Natural killer cell (primary cell): ENCODE data around the gene PHF23. TPM values are rescaled to one million over a fixed set of nuclear protein-coding genes. Genes with fewer than 3 reads are reported as not detected.
A peak's percentile ranks its signal among the peaks of the same experiment; 100 is the strongest.

ENCODE experiments used
- ATAC-seq, 3 donors: fragments of 150-1000 bp in 2 of 3; fragments of 200-7000 bp in 1 of 3; cut with Tn5 transposase; 1 replicate in 1 of 3; 2 replicates in 2 of 3; pipeline ENCODE4 v1.10.0; 2021; ENCODE audit warnings: mild to moderate bottlenecking in 2 of 3, moderate library complexity in 2 of 3
- DNase-seq, 2 donors: peaks; one replicate each; pipeline versions ENCODE4 v3.0.0 to v3.0.0-alpha.2; 2013 to 2021; ENCODE audit warnings: mixed read lengths in 1 of 2
- H3K27ac ChIP-seq: one replicate; pipeline ENCODE4 v1.5.1; 2013; ENCODE audit warnings: mild to moderate bottlenecking, low read length
- H3K27me3 ChIP-seq: one replicate; pipeline ENCODE4 v1.6.1; 2013; ENCODE audit warnings: low read length; ENCODE audit not compliant: control insufficient read depth, insufficient read depth
- H3K36me3 ChIP-seq: one replicate; pipeline ENCODE4 v1.6.1; 2013; ENCODE audit warnings: low read length; ENCODE audit not compliant: control insufficient read depth, insufficient read depth
- H3K4me1 ChIP-seq: one replicate; pipeline ENCODE4 v1.6.1; 2013; ENCODE audit warnings: low read length; ENCODE audit not compliant: control insufficient read depth, insufficient read depth
- H3K4me3 ChIP-seq: one replicate; pipeline ENCODE4 v1.5.1; 2013; ENCODE audit warnings: low read length
- H3K9me3 ChIP-seq: one replicate; pipeline ENCODE4 v1.6.1; 2013; ENCODE audit warnings: low read length; ENCODE audit not compliant: control insufficient read depth, insufficient read depth
- H3K27ac Mint-ChIP-seq, 2 donors: one replicate each; pipeline ENCODE4 v1.8.0; 2022; ENCODE audit warnings: mild to moderate bottlenecking in 2 of 2, mixed read lengths in 2 of 2, moderate library complexity in 1 of 2
- H3K27me3 Mint-ChIP-seq, 2 donors: one replicate each; pipeline ENCODE4 v1.8.0; 2022; ENCODE audit warnings: low read depth in 2 of 2, mixed read lengths in 2 of 2
- H3K36me3 Mint-ChIP-seq: one replicate; pipeline ENCODE4 v1.8.0; 2022; ENCODE audit warnings: mixed read lengths
- H3K4me1 Mint-ChIP-seq, 2 donors: one replicate each; pipeline ENCODE4 v1.8.0; 2022; ENCODE audit warnings: mixed read lengths in 2 of 2
- H3K4me3 Mint-ChIP-seq: one replicate; pipeline ENCODE4 v1.8.0; 2022; ENCODE audit warnings: mild to moderate bottlenecking, moderate library complexity, mixed read lengths
- H3K9me3 Mint-ChIP-seq, 2 donors: one replicate each; pipeline ENCODE4 v1.8.0; 2022; ENCODE audit warnings: mixed read lengths in 2 of 2
- WGBS: methylation state at CpG from one replicate; pipeline ENCODE4 v1.1.7; 2013; ENCODE audit warnings: missing lambda C conversion rate; ENCODE audit not compliant: insufficient coverage; 5-methylcytosine and 5-hydroxymethylcytosine counted together
- intact Hi-C: fragments of 100-400 bp; cut with micrococcal nuclease; formaldehyde crosslinking; loops from one replicate; pipeline ENCODE4 v1.14.2; 2022
- total RNA-seq, 4 donors: library from RNA; stranded (reverse); fragments of 120-200 nt in 1 of 4; gene quantifications; one replicate each; pipeline versions ENCODE4 v1.2.3 to v1.2.4, GENCODE V29; 2013 to 2022
- TF ChIP-seq, protein P1 (sequence below): fragments of 200-600 bp; IDR thresholded peaks from one replicate; pipeline ENCODE4 v1.8.0; 2022; ENCODE audit warnings: antibody characterized with exemption

The PHF23 gene
- total RNA-seq, 3 donors from 2014 or later (not counting 1 experiment from before 2014, with no cell fraction given): 19.3 to 32.3 (median 20.8) TPM

DNA sequence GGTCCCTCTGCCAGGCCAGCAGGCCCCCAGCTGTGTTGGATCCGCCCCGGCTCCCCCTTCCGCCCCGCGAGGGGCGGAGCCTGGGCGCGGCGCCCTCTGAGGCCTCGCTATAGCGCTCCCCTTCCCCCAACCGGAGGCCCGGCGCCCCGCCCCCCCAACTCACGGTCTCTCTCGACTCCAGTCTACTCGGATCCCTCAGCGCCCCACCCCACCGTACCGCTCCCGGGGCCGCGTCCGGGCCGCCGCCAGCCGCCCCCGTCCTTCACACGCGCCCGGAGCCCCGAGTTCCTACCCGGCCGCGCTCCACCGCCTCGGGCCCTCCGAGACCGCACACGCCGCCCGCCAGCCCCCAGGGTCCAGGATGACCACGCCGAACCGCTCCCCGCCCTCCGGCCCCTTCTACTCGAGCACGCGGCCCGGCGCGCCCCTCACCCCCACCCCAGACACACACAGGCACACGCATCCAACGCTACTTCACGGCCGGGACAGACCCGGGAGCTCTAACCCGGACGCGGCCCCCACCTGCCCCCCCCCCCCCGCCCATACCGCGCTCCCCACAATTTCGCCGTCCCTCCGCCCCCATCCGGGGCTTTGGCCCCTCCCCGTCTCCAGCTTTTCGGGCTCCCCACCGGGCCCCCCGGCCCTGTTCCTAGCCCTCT lies 1.4 kb downstream of the PHF23 start:
- intact Hi-C loops: loop anchor here (2.0 kb wide), 1 partner anchor 15 kb away; the partner anchor contains the start of gene ELP5
- peaks cover 65 to 84% of the 10 kb centered on the region in 2 donors for H3K4me1 Mint-ChIP-seq
- no peaks in the 10 kb centered on the region for H3K36me3 Mint-ChIP-seq
- TF ChIP-seq, protein P1, sequence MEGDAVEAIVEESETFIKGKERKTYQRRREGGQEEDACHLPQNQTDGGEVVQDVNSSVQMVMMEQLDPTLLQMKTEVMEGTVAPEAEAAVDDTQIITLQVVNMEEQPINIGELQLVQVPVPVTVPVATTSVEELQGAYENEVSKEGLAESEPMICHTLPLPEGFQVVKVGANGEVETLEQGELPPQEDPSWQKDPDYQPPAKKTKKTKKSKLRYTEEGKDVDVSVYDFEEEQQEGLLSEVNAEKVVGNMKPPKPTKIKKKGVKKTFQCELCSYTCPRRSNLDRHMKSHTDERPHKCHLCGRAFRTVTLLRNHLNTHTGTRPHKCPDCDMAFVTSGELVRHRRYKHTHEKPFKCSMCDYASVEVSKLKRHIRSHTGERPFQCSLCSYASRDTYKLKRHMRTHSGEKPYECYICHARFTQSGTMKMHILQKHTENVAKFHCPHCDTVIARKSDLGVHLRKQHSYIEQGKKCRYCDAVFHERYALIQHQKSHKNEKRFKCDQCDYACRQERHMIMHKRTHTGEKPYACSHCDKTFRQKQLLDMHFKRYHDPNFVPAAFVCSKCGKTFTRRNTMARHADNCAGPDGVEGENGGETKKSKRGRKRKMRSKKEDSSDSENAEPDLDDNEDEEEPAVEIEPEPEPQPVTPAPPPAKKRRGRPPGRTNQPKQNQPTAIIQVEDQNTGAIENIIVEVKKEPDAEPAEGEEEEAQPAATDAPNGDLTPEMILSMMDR: no peak
- Histone ChIP-seq H3K36me3 (peaks cover 25% of the 10 kb centered on the region), H3K9me3 (no peaks in the 10 kb centered on the region), H3K27ac (peak overlapping the region; percentile 80), H3K27me3 (no peaks in the 10 kb centered on the region), H3K4me1 (peaks cover 57% of the 10 kb centered on the region), H3K4me3 (peak overlapping the region; percentile 87)
- H3K27me3 Mint-ChIP-seq: no peaks in the 10 kb centered on the region
- no peaks in the 10 kb centered on the region for H3K9me3 Mint-ChIP-seq
- peak; percentile 10 to 23 (median 16) for ATAC-seq
- peak; percentile 60 to 86 for DNase-seq
- H3K4me3 Mint-ChIP-seq: peak overlapping the region; percentile 96
- peak overlapping the region; percentile 97 to 99 for H3K27ac Mint-ChIP-seq
- under 1% methylated on average over 62 of the region's 73 CpGs for WGBS

- no peaks in the 10 kb centered on the region for H3K36me3 Mint-ChIP-seq
- WGBS: 36% methylated on average over 5 of the region's 6 CpGs
Observed at GRCh38 chr17:7237266-7237760, 1.9 kb downstream of the PHF23 start.

GRCh38 chr17:7236808-7237207 lies 2.4 kb downstream of the PHF23 start:
- intact Hi-C loops: no loop called here
- H3K27me3 ChIP-seq: no peaks in the 10 kb centered on the region
- peaks cover 56% of the 10 kb centered on the region for H3K4me1 ChIP-seq
- no peak overlapping the region for H3K4me3 ChIP-seq
- H3K9me3 Mint-ChIP-seq: no peaks in the 10 kb centered on the region
- no peaks in the 10 kb centered on the region for H3K27me3 Mint-ChIP-seq
- H3K36me3 ChIP-seq: peaks cover 25% of the 10 kb centered on the region
- H3K4me3 Mint-ChIP-seq: peak overlapping the region; percentile 96
- H3K4me1 Mint-ChIP-seq: peaks cover 62 to 81% of the 10 kb centered on the region in 2 donors
- H3K27ac ChIP-seq: no peak overlapping the region
- no peaks in the 10 kb centered on the region for H3K9me3 ChIP-seq
- TF ChIP-seq, protein P1: no peak
- H3K36me3 Mint-ChIP-seq: no peaks in the 10 kb centered on the region
- ATAC-seq (no peak), DNase-seq (no peak)
- peak overlapping the region; percentile 97 to 99 for H3K27ac Mint-ChIP-seq
- 94% methylated on average over 6 of the region's 6 CpGs for WGBS

More at GRCh38 chr17:7237266-7237760, 1.9 kb downstream of the PHF23 start:
- Mint-ChIP-seq H3K4me1 (peaks cover 62 to 81% of the 10 kb centered on the region in 2 donors), H3K27me3 (no peaks in the 10 kb centered on the region), H3K4me3 (peak overlapping the region; percentile 96), H3K9me3 (no peaks in the 10 kb centered on the region), H3K27ac (peak overlapping the region; percentile 97 to 99)
- Histone ChIP-seq H3K4me3 (peak overlapping the region; percentile 87), H3K9me3 (no peaks in the 10 kb centered on the region), H3K4me1 (peaks cover 57% of the 10 kb centered on the region), H3K36me3 (peaks cover 25% of the 10 kb centered on the region), H3K27me3 (no peaks in the 10 kb centered on the region), H3K27ac (peak overlapping the region; percentile 57)
- peak in 1 of 2 donors; percentile 31 for DNase-seq
- TF ChIP-seq, protein P1: no peak
- no peak for ATAC-seq
- intact Hi-C loops: no loop called here
